Measurements from ENCODE around the gene DHX29. TPM values are rescaled to one million over a fixed set of nuclear protein-coding genes. Genes with fewer than 3 reads are reported as not detected.

DHX29 gene, protein sequence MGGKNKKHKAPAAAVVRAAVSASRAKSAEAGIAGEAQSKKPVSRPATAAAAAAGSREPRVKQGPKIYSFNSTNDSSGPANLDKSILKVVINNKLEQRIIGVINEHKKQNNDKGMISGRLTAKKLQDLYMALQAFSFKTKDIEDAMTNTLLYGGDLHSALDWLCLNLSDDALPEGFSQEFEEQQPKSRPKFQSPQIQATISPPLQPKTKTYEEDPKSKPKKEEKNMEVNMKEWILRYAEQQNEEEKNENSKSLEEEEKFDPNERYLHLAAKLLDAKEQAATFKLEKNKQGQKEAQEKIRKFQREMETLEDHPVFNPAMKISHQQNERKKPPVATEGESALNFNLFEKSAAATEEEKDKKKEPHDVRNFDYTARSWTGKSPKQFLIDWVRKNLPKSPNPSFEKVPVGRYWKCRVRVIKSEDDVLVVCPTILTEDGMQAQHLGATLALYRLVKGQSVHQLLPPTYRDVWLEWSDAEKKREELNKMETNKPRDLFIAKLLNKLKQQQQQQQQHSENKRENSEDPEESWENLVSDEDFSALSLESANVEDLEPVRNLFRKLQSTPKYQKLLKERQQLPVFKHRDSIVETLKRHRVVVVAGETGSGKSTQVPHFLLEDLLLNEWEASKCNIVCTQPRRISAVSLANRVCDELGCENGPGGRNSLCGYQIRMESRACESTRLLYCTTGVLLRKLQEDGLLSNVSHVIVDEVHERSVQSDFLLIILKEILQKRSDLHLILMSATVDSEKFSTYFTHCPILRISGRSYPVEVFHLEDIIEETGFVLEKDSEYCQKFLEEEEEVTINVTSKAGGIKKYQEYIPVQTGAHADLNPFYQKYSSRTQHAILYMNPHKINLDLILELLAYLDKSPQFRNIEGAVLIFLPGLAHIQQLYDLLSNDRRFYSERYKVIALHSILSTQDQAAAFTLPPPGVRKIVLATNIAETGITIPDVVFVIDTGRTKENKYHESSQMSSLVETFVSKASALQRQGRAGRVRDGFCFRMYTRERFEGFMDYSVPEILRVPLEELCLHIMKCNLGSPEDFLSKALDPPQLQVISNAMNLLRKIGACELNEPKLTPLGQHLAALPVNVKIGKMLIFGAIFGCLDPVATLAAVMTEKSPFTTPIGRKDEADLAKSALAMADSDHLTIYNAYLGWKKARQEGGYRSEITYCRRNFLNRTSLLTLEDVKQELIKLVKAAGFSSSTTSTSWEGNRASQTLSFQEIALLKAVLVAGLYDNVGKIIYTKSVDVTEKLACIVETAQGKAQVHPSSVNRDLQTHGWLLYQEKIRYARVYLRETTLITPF (N-terminal part only)
- total RNA-seq, result 20.4 TPM

DNA sequence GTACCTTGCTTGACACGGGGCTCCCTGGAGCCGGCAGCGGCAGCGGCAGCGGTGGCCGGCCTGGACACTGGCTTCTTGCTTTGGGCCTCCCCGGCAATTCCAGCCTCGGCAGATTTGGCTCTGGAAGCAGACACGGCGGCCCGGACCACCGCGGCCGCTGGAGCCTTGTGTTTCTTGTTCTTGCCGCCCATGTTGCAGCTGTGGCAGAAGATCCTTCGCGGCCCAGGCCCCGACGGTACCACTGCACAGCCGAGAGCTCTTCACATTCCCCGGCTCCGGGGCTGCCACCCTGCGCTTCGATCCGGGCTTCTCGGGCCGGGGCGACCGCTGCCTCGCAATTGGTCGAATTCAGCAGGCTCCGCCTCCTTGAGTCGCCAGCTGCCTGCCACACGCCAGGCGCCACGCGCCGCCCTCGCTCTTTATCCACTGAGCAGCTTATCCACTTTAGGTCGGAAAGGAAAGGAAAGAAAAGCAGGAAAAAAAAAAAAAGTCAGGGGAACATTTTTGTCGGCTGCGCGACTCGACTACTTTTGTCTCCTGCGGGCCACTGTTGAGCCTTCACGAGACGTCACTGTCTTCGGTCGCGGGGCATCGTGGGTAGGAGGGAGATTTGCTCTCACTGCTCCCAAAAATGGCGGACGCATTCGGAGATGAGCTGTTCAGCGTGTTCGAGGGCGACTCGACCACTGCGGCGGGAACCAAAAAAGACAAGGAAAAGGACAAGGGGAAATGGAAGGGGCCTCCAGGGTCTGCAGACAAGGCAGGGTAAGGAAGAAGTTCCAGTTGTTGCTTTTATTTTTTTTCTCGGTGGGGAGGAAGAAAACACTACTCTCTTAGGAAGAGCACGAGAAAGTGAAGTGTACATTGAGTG, at the start of gene DHX29, which contains the start of gene MTREX:
DHX29 (minus strand) TSS at position 312 of the 871 bp plus-strand sequence; CDS start at position 191, 121 bp downstream.
MTREX (plus strand) TSS at position 607 of the 871 bp plus-strand sequence; CDS start at position 632, 25 bp downstream.
- Histone ChIP-seq H3K36me3 (ENCODE audit: control insufficient read depth in 3 of 3, insufficient read depth in 3 of 3, low read length in 3 of 3) (peaks cover 0 to 1% (median 0%) of the 10 kb centered on the region in 3 donors), H3K4me3 (ENCODE audit: low read length in 3 of 3) (peak within 1 kb of the TSS; percentile 82 to 98 (median 88)), H3K9ac (ENCODE audit: low read depth in 1 of 3, low read length in 3 of 3) (peak within 1 kb of the TSS; percentile 95 to 98 (median 95)), H3K27ac (ENCODE audit: low read depth, low read length) (peak within 1 kb of the TSS; percentile 90), H3K9me3 (ENCODE audit: control insufficient read depth in 3 of 3, low read length in 3 of 3) (no peaks in the 10 kb centered on the region), H3K27me3 (ENCODE audit: control insufficient read depth in 3 of 3, insufficient read depth in 3 of 3, low read length in 3 of 3) (no peaks in the 10 kb centered on the region), H3K4me1 (ENCODE audit: control insufficient read depth in 3 of 3, insufficient read depth in 3 of 3, low read length in 3 of 3) (peaks cover 27 to 38% (median 27%) of the 10 kb centered on the region in 3 donors)

DNA sequence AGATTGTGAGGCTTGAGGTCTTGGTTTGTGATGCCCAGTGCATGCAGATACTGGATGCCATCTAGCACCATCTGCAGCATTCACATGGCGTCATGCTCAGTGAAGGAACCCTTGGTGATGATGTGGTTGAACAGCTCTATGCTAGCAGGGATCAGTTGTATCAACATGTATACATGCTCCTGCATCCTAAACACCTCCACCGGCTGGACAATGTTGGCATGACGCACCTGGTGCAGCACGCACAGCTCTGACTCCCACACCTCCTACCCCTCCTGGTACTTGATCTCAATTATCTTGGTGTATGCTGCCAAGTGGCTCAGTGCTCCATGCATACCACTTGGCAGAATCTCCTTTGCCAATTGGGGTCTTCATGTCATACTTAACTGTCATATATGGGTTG, 49.4 kb upstream of the DHX29 start:
- Histone ChIP-seq H3K4me1 (ENCODE audit: control insufficient read depth in 3 of 3, insufficient read depth in 3 of 3, low read length in 3 of 3) (no peaks in the 10 kb centered on the region), H3K4me3 (ENCODE audit: low read length in 3 of 3) (no peak overlapping the region), H3K27me3 (ENCODE audit: control insufficient read depth in 3 of 3, insufficient read depth in 3 of 3, low read length in 3 of 3) (no peaks in the 10 kb centered on the region), H3K9ac (ENCODE audit: low read depth in 1 of 3, low read length in 3 of 3) (no peak overlapping the region), H3K27ac (ENCODE audit: low read depth, low read length) (no peak overlapping the region), H3K9me3 (ENCODE audit: control insufficient read depth in 3 of 3, low read length in 3 of 3) (no peaks in the 10 kb centered on the region), H3K36me3 (ENCODE audit: control insufficient read depth in 3 of 3, insufficient read depth in 3 of 3, low read length in 3 of 3) (peaks cover 31 to 62% (median 55%) of the 10 kb centered on the region in 3 donors)

DNA sequence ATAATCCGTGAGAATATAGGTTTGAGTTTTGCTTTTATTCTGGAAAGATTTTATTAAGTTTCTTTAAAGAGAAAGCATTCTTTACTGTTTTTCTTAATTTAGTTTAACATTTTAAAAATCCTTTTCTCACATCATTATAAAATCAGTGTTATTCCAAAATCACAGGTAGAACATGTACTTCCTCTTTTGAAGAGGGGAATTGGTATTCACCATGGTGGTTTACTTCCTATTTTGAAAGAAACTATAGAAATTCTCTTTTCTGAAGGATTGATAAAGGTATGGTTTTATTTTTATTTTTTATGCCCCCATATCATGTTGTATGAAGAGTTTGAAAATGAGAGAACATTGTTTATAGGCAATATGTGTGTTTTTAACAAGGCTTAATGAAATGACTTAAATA, 43.3 kb upstream of the DHX29 start:
- Histone ChIP-seq H3K27ac (ENCODE audit: low read depth, low read length) (no peak overlapping the region), H3K27me3 (ENCODE audit: control insufficient read depth in 3 of 3, insufficient read depth in 3 of 3, low read length in 3 of 3) (no peaks in the 10 kb centered on the region), H3K4me3 (ENCODE audit: low read length in 3 of 3) (no peak overlapping the region), H3K36me3 (ENCODE audit: control insufficient read depth in 3 of 3, insufficient read depth in 3 of 3, low read length in 3 of 3) (peaks cover 27 to 59% (median 54%) of the 10 kb centered on the region in 3 donors), H3K9ac (ENCODE audit: low read depth in 1 of 3, low read length in 3 of 3) (no peak overlapping the region), H3K9me3 (ENCODE audit: control insufficient read depth in 3 of 3, low read length in 3 of 3) (no peaks in the 10 kb centered on the region), H3K4me1 (ENCODE audit: control insufficient read depth in 3 of 3, insufficient read depth in 3 of 3, low read length in 3 of 3) (no peaks in the 10 kb centered on the region)

DNA sequence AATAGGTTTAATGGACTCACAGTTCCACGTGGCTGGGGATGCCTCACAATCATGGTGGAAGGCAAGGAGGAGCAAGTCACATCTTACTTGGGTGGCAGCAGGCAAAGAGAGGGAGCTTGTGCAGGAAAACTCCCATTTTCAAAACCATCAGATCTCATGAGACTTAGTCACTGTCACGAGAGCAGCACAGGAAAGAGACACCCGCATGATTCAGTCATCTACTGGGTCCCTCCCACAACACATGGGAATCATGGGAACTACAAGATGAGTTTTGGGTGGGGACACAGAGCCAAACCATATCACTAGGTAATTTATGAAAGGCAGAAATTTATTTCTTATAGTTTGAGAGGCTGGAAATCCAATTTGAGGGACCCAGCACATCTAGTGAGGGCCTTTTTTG, 40.3 kb upstream of the DHX29 start:
- Histone ChIP-seq H3K27me3 (ENCODE audit: control insufficient read depth in 3 of 3, insufficient read depth in 3 of 3, low read length in 3 of 3) (no peaks in the 10 kb centered on the region), H3K9me3 (ENCODE audit: control insufficient read depth in 3 of 3, low read length in 3 of 3) (no peaks in the 10 kb centered on the region), H3K9ac (ENCODE audit: low read depth in 1 of 3, low read length in 3 of 3) (no peak overlapping the region), H3K36me3 (ENCODE audit: control insufficient read depth in 3 of 3, insufficient read depth in 3 of 3, low read length in 3 of 3) (peaks cover 17 to 40% (median 30%) of the 10 kb centered on the region in 3 donors), H3K27ac (ENCODE audit: low read depth, low read length) (no peak overlapping the region), H3K4me1 (ENCODE audit: control insufficient read depth in 3 of 3, insufficient read depth in 3 of 3, low read length in 3 of 3) (no peaks in the 10 kb centered on the region), H3K4me3 (ENCODE audit: low read length in 3 of 3) (no peak overlapping the region)

DNA sequence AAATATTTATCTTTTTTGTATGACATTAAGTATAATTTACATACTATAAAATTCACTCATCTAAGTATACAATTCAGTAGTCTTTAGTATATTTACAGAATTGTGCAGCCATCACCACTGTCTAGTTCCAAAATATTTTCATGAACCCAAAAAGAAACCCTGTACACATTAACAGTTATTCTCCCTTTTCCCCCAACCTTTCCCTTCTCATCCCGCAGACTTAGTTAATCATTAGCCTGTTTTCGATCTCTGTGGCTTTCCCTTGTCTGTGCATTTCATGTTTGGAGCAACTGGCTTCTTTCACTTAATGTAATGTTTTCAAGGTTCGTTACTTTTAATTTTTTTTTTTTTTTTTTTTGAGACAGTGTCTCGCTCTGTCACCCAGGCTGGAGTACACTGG, 37.8 kb upstream of the DHX29 start:
- Histone ChIP-seq H3K36me3 (ENCODE audit: control insufficient read depth in 3 of 3, insufficient read depth in 3 of 3, low read length in 3 of 3) (peaks cover 17 to 48% (median 34%) of the 10 kb centered on the region in 3 donors), H3K4me3 (ENCODE audit: low read length in 3 of 3) (no peak overlapping the region), H3K4me1 (ENCODE audit: control insufficient read depth in 3 of 3, insufficient read depth in 3 of 3, low read length in 3 of 3) (no peaks in the 10 kb centered on the region), H3K9me3 (ENCODE audit: control insufficient read depth in 3 of 3, low read length in 3 of 3) (no peaks in the 10 kb centered on the region), H3K9ac (ENCODE audit: low read depth in 1 of 3, low read length in 3 of 3) (no peak overlapping the region), H3K27ac (ENCODE audit: low read depth, low read length) (no peak overlapping the region), H3K27me3 (ENCODE audit: control insufficient read depth in 3 of 3, insufficient read depth in 3 of 3, low read length in 3 of 3) (no peaks in the 10 kb centered on the region)

DNA sequence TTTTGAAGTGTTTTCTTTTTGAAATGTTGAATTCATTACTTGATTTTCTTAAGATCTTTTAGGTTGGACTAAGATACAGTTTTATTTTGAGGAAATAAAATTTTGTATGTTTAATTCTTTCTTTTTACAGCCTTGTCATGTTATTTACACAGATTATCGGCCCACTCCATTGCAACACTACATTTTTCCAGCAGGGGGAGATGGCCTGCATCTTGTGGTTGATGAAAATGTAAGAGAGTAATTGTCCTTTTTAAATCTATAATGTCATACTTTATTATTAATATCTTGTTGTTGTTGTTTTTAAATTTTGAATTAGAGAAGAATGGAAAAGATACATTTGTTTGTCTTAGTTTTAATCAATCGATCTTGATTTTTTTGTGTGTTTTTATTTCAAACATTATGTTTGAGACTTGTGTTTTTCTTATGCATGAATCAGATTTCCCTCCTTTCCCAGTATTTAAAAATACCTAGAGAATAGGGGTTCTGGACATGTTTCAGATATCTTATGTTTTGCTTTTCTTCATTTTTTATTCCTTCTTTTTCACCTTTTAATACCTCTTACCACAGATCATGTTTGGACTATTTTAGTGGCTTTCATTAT, 37.0 kb upstream of the DHX29 start:
- H3K9me3 ChIP-seq (ENCODE audit: control insufficient read depth in 3 of 3, low read length in 3 of 3), result no peaks in the 10 kb centered on the region
- no peaks in the 10 kb centered on the region for H3K4me1 ChIP-seq (ENCODE audit: control insufficient read depth in 3 of 3, insufficient read depth in 3 of 3, low read length in 3 of 3)
- H3K27me3 ChIP-seq (ENCODE audit: control insufficient read depth in 3 of 3, insufficient read depth in 3 of 3, low read length in 3 of 3), result no peaks in the 10 kb centered on the region
- H3K27ac ChIP-seq (ENCODE audit: low read depth, low read length), result no peak overlapping the region
- peaks cover 17 to 43% (median 26%) of the 10 kb centered on the region in 3 donors for H3K36me3 ChIP-seq (ENCODE audit: control insufficient read depth in 3 of 3, insufficient read depth in 3 of 3, low read length in 3 of 3)
- peak overlapping the region in 1 of 3 donors; percentile 30 for H3K9ac ChIP-seq (ENCODE audit: low read depth in 1 of 3, low read length in 3 of 3)
- H3K4me3 ChIP-seq (ENCODE audit: low read length in 3 of 3), result no peak overlapping the region

DNA sequence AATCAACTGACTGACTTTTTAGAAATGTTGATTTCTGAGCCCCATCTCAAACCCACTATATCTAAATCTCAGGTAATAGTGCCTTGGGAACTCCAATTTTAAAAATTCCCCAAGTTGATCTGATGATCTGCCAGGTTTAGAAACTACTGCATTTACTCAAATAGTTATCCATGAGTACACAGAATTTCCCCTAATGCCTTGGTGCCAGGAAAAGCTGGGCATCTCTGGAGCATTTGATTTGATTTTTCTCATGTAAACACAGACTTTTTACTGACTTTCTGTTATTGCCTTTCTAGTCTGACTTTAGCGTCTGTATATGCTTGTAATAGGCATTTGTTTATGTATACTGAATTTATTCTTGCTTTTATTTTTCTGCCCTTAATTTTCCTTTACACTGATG, 36.1 kb upstream of the DHX29 start:
- Histone ChIP-seq H3K9me3 (ENCODE audit: control insufficient read depth in 3 of 3, low read length in 3 of 3) (no peaks in the 10 kb centered on the region), H3K27me3 (ENCODE audit: control insufficient read depth in 3 of 3, insufficient read depth in 3 of 3, low read length in 3 of 3) (no peaks in the 10 kb centered on the region), H3K4me3 (ENCODE audit: low read length in 3 of 3) (no peak overlapping the region), H3K4me1 (ENCODE audit: control insufficient read depth in 3 of 3, insufficient read depth in 3 of 3, low read length in 3 of 3) (peaks cover 0 to 3% (median 0%) of the 10 kb centered on the region in 3 donors), H3K36me3 (ENCODE audit: control insufficient read depth in 3 of 3, insufficient read depth in 3 of 3, low read length in 3 of 3) (peaks cover 17 to 36% (median 24%) of the 10 kb centered on the region in 3 donors), H3K9ac (ENCODE audit: low read depth in 1 of 3, low read length in 3 of 3) (no peak overlapping the region), H3K27ac (ENCODE audit: low read depth, low read length) (no peak overlapping the region)

DNA sequence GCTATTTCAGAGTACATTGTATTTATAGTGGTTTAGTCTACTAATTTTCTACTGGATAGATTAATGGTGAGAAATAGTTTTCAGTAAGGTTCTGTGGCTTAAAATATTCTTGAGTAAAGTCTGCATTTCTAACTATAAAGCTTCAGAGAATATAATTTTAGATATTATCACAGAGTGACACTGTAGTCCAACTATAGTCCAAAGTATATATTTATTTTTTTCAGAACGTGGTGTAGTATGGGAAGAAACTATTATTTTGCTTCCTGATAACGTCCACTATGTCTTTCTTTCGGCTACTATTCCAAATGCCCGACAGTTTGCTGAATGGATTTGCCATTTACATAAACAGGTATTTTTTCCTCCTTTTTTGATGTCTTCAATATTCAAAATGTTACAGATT, 35.6 kb upstream of the DHX29 start:
- H3K4me3 ChIP-seq (ENCODE audit: low read length in 3 of 3), result no peak overlapping the region
- no peaks in the 10 kb centered on the region for H3K9me3 ChIP-seq (ENCODE audit: control insufficient read depth in 3 of 3, low read length in 3 of 3)
- H3K27me3 ChIP-seq (ENCODE audit: control insufficient read depth in 3 of 3, insufficient read depth in 3 of 3, low read length in 3 of 3), result no peaks in the 10 kb centered on the region
- H3K36me3 ChIP-seq (ENCODE audit: control insufficient read depth in 3 of 3, insufficient read depth in 3 of 3, low read length in 3 of 3), result peaks cover 16 to 32% (median 21%) of the 10 kb centered on the region in 3 donors
- no peak overlapping the region for H3K9ac ChIP-seq (ENCODE audit: low read depth in 1 of 3, low read length in 3 of 3)
- peaks cover 0 to 3% (median 0%) of the 10 kb centered on the region in 3 donors for H3K4me1 ChIP-seq (ENCODE audit: control insufficient read depth in 3 of 3, insufficient read depth in 3 of 3, low read length in 3 of 3)
- no peak overlapping the region for H3K27ac ChIP-seq (ENCODE audit: low read depth, low read length)
